Stomach (tissue), 9 donors: ENCODE measurements around the gene NPDC1. TPM values are rescaled to one million over a fixed set of nuclear protein-coding genes. Genes with fewer than 3 reads are reported as not detected.

Experiments
- DNase-seq, 2 donors: peaks; one replicate each; pipeline versions ENCODE4 v3.0.0 to v3.0.0-alpha.2; 2013 to 2019
- H3K27ac ChIP-seq, 5 donors: fragments of 200-600 bp in 4 of 5; sonication (generic) in 4 of 5; one replicate each; pipeline ENCODE4 v1.5.1; 2013 to 2019; ENCODE audit warnings: mild to moderate bottlenecking in 1 of 5, moderate library complexity in 1 of 5
- H3K27me3 ChIP-seq, 3 donors: fragments of 200-600 bp; sonication (generic); one replicate each; pipeline ENCODE4 v1.5.1; 2017 to 2019; ENCODE audit warnings: mixed run types in 1 of 3
- H3K36me3 ChIP-seq, 4 donors: fragments of 200-600 bp; sonication (generic); 1 replicate in 3 of 4; 2 replicates in 1 of 4; pipeline ENCODE4 v1.5.1; 2016 to 2019
- H3K4me1 ChIP-seq, 4 donors: fragments of 200-600 bp; sonication (generic); one replicate each; pipeline ENCODE4 v1.5.1; 2016 to 2019
- H3K4me3 ChIP-seq, 4 donors: fragments of 200-600 bp; sonication (generic) in 3 of 4; one replicate each; pipeline ENCODE4 v1.5.1; 2016 to 2019; ENCODE audit warnings: mild to moderate bottlenecking in 1 of 4
- H3K9me3 ChIP-seq, 4 donors: fragments of 200-600 bp; sonication (generic); one replicate each; pipeline ENCODE4 v1.5.1; 2016 to 2019
- CTCF ChIP-seq, 7 experiments: fragments of 450-650 bp in 4 of 7; fragments of 200-600 bp in 3 of 7; sonication (generic) in 3 of 7; IDR thresholded peaks; one replicate each; pipeline ENCODE4 v1.5.1; 2016 to 2019; ENCODE audit warnings: antibody characterized with exemption in 7 of 7, control low read depth in 2 of 7, mild to moderate bottlenecking in 1 of 7
- EP300 ChIP-seq: sonication (generic); formaldehyde crosslinking; IDR thresholded peaks from one replicate; pipeline ENCODE4 v1.6.1; 2017; ENCODE audit warnings: antibody characterized with exemption
- POLR2A ChIP-seq, 4 donors: fragments of 450-650 bp; IDR thresholded peaks; one replicate each; pipeline ENCODE4 v1.6.1; 2016; ENCODE audit warnings: antibody characterized with exemption in 4 of 4, control low read depth in 2 of 4, mild to moderate bottlenecking in 1 of 4, moderate library complexity in 1 of 4
- POLR2AphosphoS5 ChIP-seq, 3 donors: sonication (generic); formaldehyde crosslinking; IDR thresholded peaks; one replicate each; pipeline ENCODE4 v1.6.1; 2016; ENCODE audit warnings: antibody characterized with exemption in 3 of 3
- WGBS, 5 donors: extraction: QIAGEN DNeasy Blood & Tissue Kit in 3 of 5; methylation state at CpG; one replicate each; pipeline versions ENCODE4 v1.1.5 to v1.1.7; 2013 to 2018; 5-methylcytosine and 5-hydroxymethylcytosine counted together
- intact Hi-C: fragments of 100-400 bp; cut with DNase I; formaldehyde crosslinking; loops from one replicate; pipeline ENCODE4 v1.15.1; 2023; ENCODE audit warnings: low total_unique reads
- polyA plus RNA-seq, 3 donors: library from polyadenylated mRNA; stranded (reverse); fragments of 200-250 nt; gene quantifications; one replicate each; pipeline ENCODE4 v1.2.3, GENCODE V29; 2013
- total RNA-seq, 5 donors: library from RNA; depleted of rRNA; stranded (reverse); fragments of >200 nt; gene quantifications; one replicate each; pipeline versions ENCODE4 v1.1.0 to v1.2.3, GENCODE V29; 2014 to 2016
- donor health status: healthy with polysubstance abuse.
- donor health status: Bipolar disorder and iron deficiency.
- donor health status: healthy.

Gene NPDC1
- total and polyA plus RNA-seq, 8 donors, result 20.0 to 276 (median 180) TPM

- DNase-seq, result no peak
- H3K4me3 ChIP-seq, result no peak overlapping the region
- intact Hi-C loops, result no loop called here
- 89 to 100% (median 91%) methylated on average over 7 to 17 of the region's 17 CpGs for WGBS, 5 donors
- no peaks in the 10 kb centered on the region for H3K9me3 ChIP-seq
- no peak for TF ChIP-seq POLR2AphosphoS5 (IDR thresholded peaks at IDR 0.05)
- H3K4me1 ChIP-seq, result peaks cover 47 to 59% (median 58%) of the 10 kb centered on the region in 4 donors
- H3K27me3 ChIP-seq, result peaks cover 12 to 89% (median 59%) of the 10 kb centered on the region in 3 donors
- H3K36me3 ChIP-seq, result no peaks in the 10 kb centered on the region
- H3K27ac ChIP-seq, result no peak overlapping the region
Measured at GRCh38 chr9:137051145-137051724, 5.3 kb upstream of the NPDC1 start.

- H3K4me1 ChIP-seq, result peaks cover 44 to 57% (median 56%) of the 10 kb centered on the region in 4 donors
- no peak overlapping the region for H3K4me3 ChIP-seq
- TF ChIP-seq POLR2A (IDR thresholded peaks at IDR 0.05), result no peak
- TF ChIP-seq POLR2AphosphoS5 (IDR thresholded peaks at IDR 0.05), result no peak
- TF ChIP-seq CTCF (IDR thresholded peaks at IDR 0.05), result no peak
- no peak for TF ChIP-seq EP300
- 67 to 84% (median 79%) methylated on average over 4 to 5 of the region's 5 CpGs for WGBS, 5 donors
- intact Hi-C loops, result no loop called here
- no peaks in the 10 kb centered on the region for H3K9me3 ChIP-seq
- no peak overlapping the region for H3K27ac ChIP-seq
- DNase-seq, result no peak
- H3K36me3 ChIP-seq, result no peaks in the 10 kb centered on the region
- peaks cover 12 to 94% (median 63%) of the 10 kb centered on the region in 3 donors for H3K27me3 ChIP-seq
Measured at GRCh38 chr9:137050570-137050969, 4.6 kb upstream of the NPDC1 start.

- intact Hi-C loops, result no loop called here
- H3K4me1 ChIP-seq, result peaks cover 44 to 56% (median 56%) of the 10 kb centered on the region in 4 donors
- H3K9me3 ChIP-seq, result no peaks in the 10 kb centered on the region
- peak; percentile 84 to 87 for DNase-seq
- H3K27me3 ChIP-seq, result peaks cover 12 to 99% (median 70%) of the 10 kb centered on the region in 3 donors
- H3K36me3 ChIP-seq, result no peaks in the 10 kb centered on the region
- WGBS, 5 donors, result 36 to 56% (median 53%) methylated on average over 16 to 38 of the region's 38 CpGs
- TF ChIP-seq POLR2AphosphoS5 (IDR thresholded peaks at IDR 0.05), result peak in 1 of 3 donors; percentile 12
- no peak for TF ChIP-seq EP300
- peak in 5 of 7 experiments; percentile 36 to 44 (median 40) for TF ChIP-seq CTCF (IDR thresholded peaks at IDR 0.05)
- H3K27ac ChIP-seq, result no peak overlapping the region
- H3K4me3 ChIP-seq, result no peak overlapping the region
Measured at GRCh38 chr9:137049544-137050449, 3.8 kb upstream of the NPDC1 start.

- no peak for TF ChIP-seq EP300
- TF ChIP-seq POLR2A (IDR thresholded peaks at IDR 0.05), result no peak
- TF ChIP-seq POLR2AphosphoS5 (IDR thresholded peaks at IDR 0.05), result no peak
- no peak for TF ChIP-seq CTCF (IDR thresholded peaks at IDR 0.05)
- WGBS, 5 donors, result 38 to 64% (median 44%) methylated on average over 18 to 72 of the region's 72 CpGs
- H3K36me3 ChIP-seq, result no peaks in the 10 kb centered on the region
- peak in 1 of 2 donors; percentile 43 for DNase-seq
- peaks cover 44 to 56% (median 56%) of the 10 kb centered on the region in 4 donors for H3K4me1 ChIP-seq
- H3K27ac ChIP-seq, result no peak overlapping the region
- intact Hi-C loops, result no loop called here
- no peaks in the 10 kb centered on the region for H3K9me3 ChIP-seq
- peaks cover 12 to 99% (median 70%) of the 10 kb centered on the region in 3 donors for H3K27me3 ChIP-seq
- H3K4me3 ChIP-seq, result no peak overlapping the region
Measured at GRCh38 chr9:137048655-137049543, 2.9 kb upstream of the NPDC1 start.
